Loucy (cell line): ENCODE data around the gene SMAP1.

Experiments
- H2AFZ ChIP-seq: fragments of 200-600 bp; sonication (generic); 2 replicates; pipeline ENCODE4 v1.6.0; 2016; ENCODE audit warnings: antibody characterized with exemption, mild to moderate bottlenecking, low read length, moderate library complexity
- H3F3A ChIP-seq: fragments of 200-600 bp; 2 replicates; pipeline ENCODE4 v1.6.0; 2016; ENCODE audit warnings: antibody characterized with exemption, low read depth, mild to moderate bottlenecking
- H3K27me3 ChIP-seq: fragments of 200-600 bp; sonication (generic); 2 replicates; pipeline ENCODE4 v1.6.1; 2014; ENCODE audit warnings: low read length, mild to moderate bottlenecking; ENCODE audit not compliant: insufficient read depth, poor library complexity, severe bottlenecking
- H3K36me3 ChIP-seq: fragments of 200-600 bp; sonication (generic); 2 replicates; pipeline ENCODE4 v1.6.1; 2016; ENCODE audit warnings: low read length; ENCODE audit not compliant: insufficient read depth
- H3K4me1 ChIP-seq: fragments of 200-600 bp; sonication (generic); 2 replicates; pipeline ENCODE4 v1.5.1; 2014; ENCODE audit warnings: low read length, mild to moderate bottlenecking; ENCODE audit not compliant: insufficient read depth, poor library complexity, severe bottlenecking
- H3K4me2 ChIP-seq: fragments of 200-600 bp; sonication (generic); 2 replicates; pipeline ENCODE4 v1.6.0; 2014; ENCODE audit warnings: antibody characterized with exemption, low read length, low read depth, mild to moderate bottlenecking; ENCODE audit not compliant: poor library complexity, severe bottlenecking
- H3K4me3 ChIP-seq: fragments of 200-600 bp; sonication (generic); 2 replicates; pipeline ENCODE4 v1.5.1; 2014; ENCODE audit warnings: low read length, mild to moderate bottlenecking, mixed read lengths; ENCODE audit not compliant: poor library complexity, severe bottlenecking
- H3K79me2 ChIP-seq: fragments of 200-600 bp; sonication (generic); 2 replicates; pipeline ENCODE4 v1.6.1; 2014; ENCODE audit warnings: low read length; ENCODE audit not compliant: insufficient read depth
- H3K9ac ChIP-seq: fragments of 200-600 bp; sonication (generic); 2 replicates; pipeline ENCODE4 v1.6.0; 2014; ENCODE audit warnings: mild to moderate bottlenecking, low read depth, low read length, moderate library complexity; ENCODE audit not compliant: poor library complexity, severe bottlenecking
- H3K9me2 ChIP-seq: fragments of 200-600 bp; sonication (generic); replicated peaks from 2 replicates; pipeline ENCODE4 v1.6.1; 2016; ENCODE audit warnings: low read depth, low read length, mixed read lengths
- H3K9me3 ChIP-seq: fragments of 200-600 bp; sonication (generic); 2 replicates; pipeline ENCODE4 v1.6.1; 2014; ENCODE audit warnings: mild to moderate bottlenecking, antibody characterized with exemption, low read length, low read depth; ENCODE audit not compliant: insufficient read depth
- H4K20me1 ChIP-seq: fragments of 200-600 bp; sonication (generic); 2 replicates; pipeline ENCODE4 v1.6.0; 2014; ENCODE audit warnings: antibody characterized with exemption, low read length, mild to moderate bottlenecking; ENCODE audit not compliant: insufficient read depth, poor library complexity, severe bottlenecking
- CTCF ChIP-seq: fragments of 200-600 bp; sonication (generic); conservative IDR thresholded peaks from 2 replicates; pipeline ENCODE4 v1.5.1; 2014; ENCODE audit warnings: mild to moderate bottlenecking, antibody characterized with exemption, low read length
- EZH2phosphoT487 ChIP-seq: fragments of 200-600 bp; IDR thresholded peaks from 2 replicates; pipeline ENCODE4 v1.6.1; 2018; ENCODE audit warnings: antibody characterized with exemption, mild to moderate bottlenecking, moderate library complexity, borderline replicate concordance

The SMAP1 gene

GRCh38 chr6:70843328-70843918 lies 175.7 kb downstream of the SMAP1 start:
- Histone ChIP-seq H3K4me3 (no peak overlapping the region), H3K4me2 (no peak overlapping the region), H3K9me2 (no peaks in the 10 kb centered on the region), H3K4me1 (peaks cover 6% of the 10 kb centered on the region), H3K9ac (no peak overlapping the region), H3K27me3 (no peaks in the 10 kb centered on the region), H3K36me3 (peaks cover 4% of the 10 kb centered on the region; the same call in 1 of the 2 replicates), H4K20me1 (no peaks in the 10 kb centered on the region), H3K9me3 (no peaks in the 10 kb centered on the region), H2AFZ (no peak overlapping the region), H3K79me2 (no peaks in the 10 kb centered on the region), H3F3A (no peaks in the 10 kb centered on the region)
- TF ChIP-seq EZH2phosphoT487, result no peak
- TF ChIP-seq CTCF, result peak; percentile 20; the same call in 1 of the 2 replicates

DNA sequence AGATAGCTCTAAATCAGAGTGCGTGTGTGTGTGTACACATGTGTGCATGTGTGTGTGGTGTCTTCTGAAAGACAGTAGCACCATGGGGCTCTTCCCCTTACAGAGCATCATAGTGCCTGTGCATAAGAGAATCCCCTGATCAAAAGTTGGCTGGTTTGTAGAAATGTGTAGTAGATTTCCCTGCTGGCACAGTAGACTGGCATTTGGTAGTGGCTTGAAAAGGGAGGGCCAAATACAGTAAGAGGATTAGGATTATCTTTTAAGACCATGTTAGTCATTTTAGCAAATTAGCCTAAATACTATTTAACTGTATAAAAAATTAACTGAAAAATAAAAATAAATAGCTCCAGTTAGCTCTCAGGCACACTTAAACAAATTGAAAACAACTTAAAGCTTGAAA lies 176.6 kb downstream of the SMAP1 start:
- H3K36me3 ChIP-seq, result peaks cover 4% of the 10 kb centered on the region; the same call in 1 of the 2 replicates

GRCh38 chr6:70846207-70846835 lies 178.6 kb downstream of the SMAP1 start:
- Histone ChIP-seq H3K4me3 (no peak overlapping the region), H3K9me3 (no peaks in the 10 kb centered on the region), H3K79me2 (no peaks in the 10 kb centered on the region), H3K9me2 (no peaks in the 10 kb centered on the region), H4K20me1 (no peaks in the 10 kb centered on the region), H3K4me1 (no peaks in the 10 kb centered on the region), H2AFZ (no peak overlapping the region), H3K36me3 (peaks cover 4% of the 10 kb centered on the region; the same call in 1 of the 2 replicates), H3F3A (no peaks in the 10 kb centered on the region), H3K9ac (no peak overlapping the region), H3K27me3 (no peaks in the 10 kb centered on the region), H3K4me2 (no peak overlapping the region)
- TF ChIP-seq CTCF (no peak), EZH2phosphoT487 (no peak)

More for the DNA sequence above, 176.6 kb downstream of the SMAP1 start:
- H3K4me1 ChIP-seq, result peaks cover 2% of the 10 kb centered on the region
- no peaks in the 10 kb centered on the region for H3K9me2 ChIP-seq
- H3K9me3 ChIP-seq, result no peaks in the 10 kb centered on the region
- H3K4me3 ChIP-seq, result no peak overlapping the region
- TF ChIP-seq EZH2phosphoT487, result no peak
- TF ChIP-seq CTCF, result no peak
- no peaks in the 10 kb centered on the region for H4K20me1 ChIP-seq
- no peak overlapping the region for H3K4me2 ChIP-seq
- H3K27me3 ChIP-seq, result no peaks in the 10 kb centered on the region
- H3K79me2 ChIP-seq, result no peaks in the 10 kb centered on the region
- no peak overlapping the region for H2AFZ ChIP-seq
- H3K9ac ChIP-seq, result no peak overlapping the region
- no peaks in the 10 kb centered on the region for H3F3A ChIP-seq
